NT2/D1 (cell line): ENCODE results near the gene FTSJ3.

Source experiments
- DNase-seq: peaks from one replicate; pipeline ENCODE4 v3.0.0-alpha.2; 2011; ENCODE audit warnings: low read depth, low spot score
- H3K27me3 ChIP-seq: 2 replicates; pipeline ENCODE4 v1.6.0; 2011; ENCODE audit warnings: mild to moderate bottlenecking; ENCODE audit not compliant: insufficient read length, insufficient read depth
- H3K36me3 ChIP-seq: 2 replicates; pipeline ENCODE4 v1.6.1; 2011; ENCODE audit warnings: mild to moderate bottlenecking, low read length, mixed read lengths; ENCODE audit not compliant: insufficient read depth, insufficient read length
- H3K4me1 ChIP-seq: 2 replicates; pipeline ENCODE4 v1.5.1; 2011; ENCODE audit not compliant: insufficient read depth, insufficient read length
- H3K4me3 ChIP-seq: 2 replicates; pipeline ENCODE4 v1.5.1; 2011; ENCODE audit warnings: low read depth; ENCODE audit not compliant: insufficient read length
- H3K9ac ChIP-seq: 2 replicates; pipeline ENCODE4 v1.6.0; 2011; ENCODE audit warnings: low read depth; ENCODE audit not compliant: insufficient read length
- H3K9me3 ChIP-seq: 2 replicates; pipeline ENCODE4 v1.5.1; 2011; ENCODE audit warnings: mild to moderate bottlenecking, low read length; ENCODE audit not compliant: insufficient read depth
- SUZ12 ChIP-seq: IDR thresholded peaks from 2 replicates; pipeline ENCODE4 v1.6.1; 2011; ENCODE audit not compliant: insufficient read length, insufficient read depth; ENCODE audit errors: extremely low read depth
- YY1 ChIP-seq: IDR thresholded peaks from 2 replicates; pipeline ENCODE4 v1.6.1; 2011; ENCODE audit not compliant: insufficient read length, insufficient read depth
- ZNF274 ChIP-seq: IDR thresholded peaks from 2 replicates; pipeline ENCODE4 v1.6.1; 2011; ENCODE audit warnings: mild to moderate bottlenecking, low read depth, low read length

The FTSJ3 gene

DNA sequence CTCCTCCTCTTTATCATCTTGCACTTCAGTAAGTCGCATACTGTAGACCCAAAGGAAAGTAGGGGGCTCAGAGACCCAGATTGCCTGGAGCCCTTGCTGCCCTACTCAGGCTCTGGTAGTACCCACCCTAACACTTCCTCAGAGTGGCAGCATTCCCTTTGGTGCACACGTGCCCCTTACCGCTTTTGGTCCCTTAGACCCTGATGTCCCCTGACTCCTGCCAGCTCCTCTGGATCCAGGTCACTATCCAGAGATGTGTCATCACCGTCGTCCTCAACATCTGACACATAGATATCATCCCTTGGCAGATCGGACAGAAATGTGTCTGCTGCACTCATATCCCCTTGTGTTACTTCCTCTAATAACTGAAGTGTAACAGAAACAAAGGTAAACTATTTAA is 5.7 kb downstream of the FTSJ3 start:
- Histone ChIP-seq H3K9me3 (no peaks in the 10 kb centered on the region), H3K4me3 (no peak overlapping the region), H3K36me3 (peaks cover 90% of the 10 kb centered on the region), H3K27me3 (no peaks in the 10 kb centered on the region), H3K4me1 (no peaks in the 10 kb centered on the region), H3K9ac (no peak overlapping the region)
- TF ChIP-seq YY1 (no peak), ZNF274 (no peak), SUZ12 (no peak)
- DNase-seq: no peak

DNA sequence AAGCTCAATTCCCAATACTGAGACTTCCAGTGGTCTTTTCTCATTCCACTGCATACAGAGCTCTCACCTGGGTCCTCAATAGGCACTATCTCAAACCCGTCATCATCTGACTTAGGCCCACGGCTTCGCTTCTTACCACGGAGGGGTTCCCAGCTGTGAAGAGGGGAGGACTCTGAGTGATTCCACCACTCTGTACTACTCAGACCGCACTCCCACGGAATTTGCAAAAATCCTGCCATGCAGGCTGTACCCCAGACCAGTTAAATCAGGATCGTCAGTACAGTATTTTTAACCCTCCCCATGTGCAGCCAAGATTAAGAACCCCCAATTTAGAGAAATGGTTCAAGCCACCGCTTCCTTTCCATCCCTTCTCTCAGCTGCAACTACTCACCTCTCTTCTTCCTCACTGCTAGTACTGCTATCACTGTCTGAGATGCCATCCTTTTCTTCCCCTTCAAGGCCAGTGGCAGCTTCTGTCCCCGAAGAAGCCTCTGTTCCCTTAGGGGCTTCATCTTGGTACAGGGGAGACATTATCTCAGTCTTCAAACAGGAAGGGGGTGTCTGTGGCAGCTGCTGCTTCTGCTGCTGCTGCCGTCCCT is 6.4 kb downstream of the FTSJ3 start:
- Histone ChIP-seq H3K4me3 (no peak overlapping the region), H3K27me3 (no peaks in the 10 kb centered on the region), H3K9me3 (no peaks in the 10 kb centered on the region), H3K9ac (no peak overlapping the region), H3K4me1 (no peaks in the 10 kb centered on the region), H3K36me3 (peaks cover 96% of the 10 kb centered on the region)
- TF ChIP-seq ZNF274 (no peak), SUZ12 (no peak), YY1 (no peak)
- no peak for DNase-seq

DNA sequence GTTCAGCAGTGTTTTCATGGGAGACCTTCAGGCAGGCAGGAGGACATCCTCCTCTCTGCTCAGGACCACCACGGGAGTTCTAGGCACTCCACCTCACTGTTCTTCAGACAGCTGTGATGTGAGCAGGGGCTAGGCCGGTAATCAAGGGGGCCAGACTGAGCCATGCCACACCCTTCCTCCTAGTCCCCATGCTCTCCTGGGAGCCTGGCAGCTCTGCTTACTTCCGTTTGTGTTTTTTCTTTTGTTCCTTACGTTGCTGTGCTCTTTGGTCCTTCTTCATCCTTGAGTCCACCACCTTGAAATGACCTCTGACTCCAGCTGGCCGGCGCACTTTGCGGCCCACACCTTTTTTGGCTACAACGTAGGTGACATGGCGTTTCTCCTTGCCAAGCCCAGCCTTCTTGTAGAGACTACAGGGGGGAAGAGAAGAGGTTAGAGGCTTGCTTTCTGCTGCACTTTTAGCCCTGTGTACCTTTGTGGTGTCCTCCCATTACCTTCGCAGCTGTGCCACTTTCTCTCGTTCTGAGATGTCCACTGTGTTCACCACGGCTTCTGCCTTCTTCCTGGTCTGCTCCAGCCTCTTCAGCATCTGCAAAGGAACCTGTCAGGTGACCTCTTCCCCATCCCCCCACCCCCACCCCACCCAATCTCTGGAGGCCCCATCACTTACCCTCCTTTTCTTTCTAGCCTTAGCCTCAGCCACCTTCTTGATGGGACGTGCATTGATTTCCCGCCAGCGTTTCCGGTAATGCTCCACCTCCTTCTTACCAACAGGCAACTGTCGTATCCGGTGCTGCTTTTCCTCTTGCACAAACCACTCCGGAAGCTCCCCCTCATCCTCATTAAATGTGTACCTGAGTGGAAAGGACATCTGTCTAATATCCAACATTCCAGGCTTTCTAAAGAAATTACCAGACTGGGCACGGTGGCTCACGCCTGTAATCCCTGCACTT is 7.6 kb downstream of the FTSJ3 start:
- no peak for TF ChIP-seq ZNF274
- TF ChIP-seq YY1: no peak
- no peak for TF ChIP-seq SUZ12
- Histone ChIP-seq H3K9ac (no peak overlapping the region), H3K4me1 (no peaks in the 10 kb centered on the region), H3K9me3 (no peaks in the 10 kb centered on the region), H3K36me3 (peaks cover 96% of the 10 kb centered on the region), H3K4me3 (no peak overlapping the region), H3K27me3 (no peaks in the 10 kb centered on the region)
- DNase-seq: no peak

DNA sequence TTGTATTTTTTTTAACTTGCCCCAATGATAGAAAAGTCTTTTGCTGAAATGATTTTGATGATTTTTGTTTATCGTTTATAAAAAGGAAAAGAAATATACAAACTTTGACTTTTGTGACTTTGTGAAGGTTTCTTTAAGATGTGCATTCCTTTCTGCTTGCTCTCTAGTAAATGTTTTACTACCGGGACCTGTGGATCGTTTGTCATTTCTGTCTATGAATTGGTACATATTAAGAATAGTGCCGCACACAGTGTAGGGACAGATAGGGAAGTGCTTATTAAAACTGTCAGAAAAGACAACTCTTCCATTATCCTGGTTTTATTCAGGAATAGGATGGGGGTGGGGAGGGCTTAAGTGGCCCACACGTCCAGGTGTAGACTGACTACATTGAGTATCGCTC is 8.3 kb downstream of the FTSJ3 start:
- H3K36me3 ChIP-seq: peaks cover 96% of the 10 kb centered on the region
- TF ChIP-seq SUZ12 (no peak), ZNF274 (no peak), YY1 (no peak)
- DNase-seq: no peak
- H3K4me1 ChIP-seq: no peaks in the 10 kb centered on the region
- H3K9ac ChIP-seq: no peak overlapping the region
- H3K27me3 ChIP-seq: no peaks in the 10 kb centered on the region
- H3K4me3 ChIP-seq: no peak overlapping the region
- H3K9me3 ChIP-seq: no peaks in the 10 kb centered on the region

DNA sequence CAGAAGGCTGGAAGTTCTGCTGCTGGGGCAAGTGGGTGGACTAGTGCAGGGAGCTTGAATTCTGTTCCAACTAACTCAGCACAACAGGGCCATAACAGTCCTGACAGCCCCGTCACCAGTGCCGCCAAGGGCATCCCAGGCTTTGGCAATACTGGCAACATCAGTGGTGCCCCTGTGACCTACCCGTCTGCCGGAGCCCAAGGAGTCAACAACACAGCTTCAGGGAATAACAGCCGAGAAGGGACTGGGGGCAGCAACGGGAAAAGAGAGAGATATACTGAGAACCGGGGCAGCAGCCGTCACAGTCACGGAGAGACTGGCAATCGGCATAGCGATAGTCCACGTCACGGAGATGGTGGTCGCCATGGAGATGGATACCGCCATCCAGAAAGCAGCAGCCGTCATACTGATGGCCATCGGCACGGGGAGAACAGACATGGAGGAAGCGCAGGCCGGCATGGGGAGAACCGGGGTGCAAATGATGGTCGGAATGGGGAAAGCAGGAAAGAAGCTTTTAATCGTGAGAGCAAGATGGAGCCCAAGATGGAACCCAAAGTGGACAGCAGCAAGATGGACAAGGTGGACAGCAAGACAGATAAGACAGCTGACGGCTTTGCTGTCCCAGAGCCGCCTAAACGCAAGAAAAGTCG is 9.6 kb downstream of the FTSJ3 start:
- no peak overlapping the region for H3K9ac ChIP-seq
- H3K4me1 ChIP-seq: no peaks in the 10 kb centered on the region
- H3K27me3 ChIP-seq: no peaks in the 10 kb centered on the region
- peaks cover 96% of the 10 kb centered on the region for H3K36me3 ChIP-seq
- TF ChIP-seq YY1 (no peak), SUZ12 (no peak), ZNF274 (no peak)
- no peak overlapping the region for H3K4me3 ChIP-seq
- no peak for DNase-seq
- no peaks in the 10 kb centered on the region for H3K9me3 ChIP-seq

DNA sequence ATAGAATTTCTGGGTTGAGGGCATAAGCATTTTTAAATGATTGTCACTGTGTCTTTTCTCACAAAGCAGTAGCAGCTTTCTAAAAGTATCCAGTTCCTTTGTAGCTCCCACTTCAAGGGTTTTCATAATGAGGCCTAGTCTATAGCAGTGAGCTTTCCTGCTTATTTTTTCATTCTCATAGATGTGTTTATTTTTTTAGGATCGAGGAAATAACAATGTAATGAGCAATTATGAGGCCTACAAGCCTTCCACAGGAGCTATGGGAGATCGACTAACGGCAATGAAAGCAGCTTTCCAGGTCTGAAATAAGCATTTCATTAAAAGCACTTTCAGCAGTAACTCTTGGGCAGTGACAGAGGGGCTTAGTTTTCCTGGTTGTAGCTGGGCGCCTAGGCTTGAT is 10.8 kb downstream of the FTSJ3 start:
- Histone ChIP-seq H3K36me3 (peaks cover 96% of the 10 kb centered on the region), H3K9ac (no peak overlapping the region), H3K9me3 (no peaks in the 10 kb centered on the region), H3K27me3 (no peaks in the 10 kb centered on the region), H3K4me3 (no peak overlapping the region), H3K4me1 (no peaks in the 10 kb centered on the region)
- TF ChIP-seq SUZ12: no peak
- TF ChIP-seq YY1: no peak
- TF ChIP-seq ZNF274: no peak
- no peak for DNase-seq

DNA sequence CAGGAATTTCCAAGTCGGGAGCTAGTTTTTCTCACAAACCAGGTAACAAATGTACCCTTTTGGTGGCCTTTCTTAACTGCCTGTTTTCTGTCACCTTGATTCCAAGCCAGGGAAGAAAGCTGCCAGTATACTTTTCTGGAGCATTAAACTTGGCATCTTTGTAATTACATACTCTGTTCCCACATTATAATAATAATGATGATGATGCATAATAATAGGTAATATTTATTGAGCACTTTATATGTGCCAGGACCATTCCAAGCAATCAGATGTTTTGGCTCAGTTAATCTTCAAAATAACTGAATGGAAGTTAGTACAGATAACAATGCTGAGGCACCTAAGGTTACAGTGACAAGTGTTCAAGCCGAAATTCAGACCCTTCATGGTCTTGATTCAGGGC is 11.3 kb downstream of the FTSJ3 start:
- no peak overlapping the region for H3K4me3 ChIP-seq
- no peak for DNase-seq
- H3K4me1 ChIP-seq: no peaks in the 10 kb centered on the region
- no peaks in the 10 kb centered on the region for H3K27me3 ChIP-seq
- H3K9ac ChIP-seq: no peak overlapping the region
- peaks cover 96% of the 10 kb centered on the region for H3K36me3 ChIP-seq
- TF ChIP-seq ZNF274 (no peak), YY1 (no peak), SUZ12 (no peak)
- H3K9me3 ChIP-seq: no peaks in the 10 kb centered on the region
